Testis (tissue), 2 donors: ENCODE results near the gene ORC6.

Experiments
- POLR2A ChIP-seq: fragments of 450-650 bp; IDR thresholded peaks from one replicate; pipeline ENCODE4 v1.6.1; 2017; ENCODE audit warnings: antibody characterized with exemption, mild to moderate bottlenecking, moderate library complexity
- TF ChIP-seq, protein P1 (sequence below), 3 experiments: fragments of 450-650 bp in 2 of 3; fragments of 200-600 bp in 1 of 3; sonication (generic) in 1 of 3; IDR thresholded peaks; one replicate each; pipeline ENCODE4 v1.5.1; 2016 to 2019; ENCODE audit warnings: antibody characterized with exemption in 3 of 3, mild to moderate bottlenecking in 2 of 3, moderate library complexity in 1 of 3

DNA sequence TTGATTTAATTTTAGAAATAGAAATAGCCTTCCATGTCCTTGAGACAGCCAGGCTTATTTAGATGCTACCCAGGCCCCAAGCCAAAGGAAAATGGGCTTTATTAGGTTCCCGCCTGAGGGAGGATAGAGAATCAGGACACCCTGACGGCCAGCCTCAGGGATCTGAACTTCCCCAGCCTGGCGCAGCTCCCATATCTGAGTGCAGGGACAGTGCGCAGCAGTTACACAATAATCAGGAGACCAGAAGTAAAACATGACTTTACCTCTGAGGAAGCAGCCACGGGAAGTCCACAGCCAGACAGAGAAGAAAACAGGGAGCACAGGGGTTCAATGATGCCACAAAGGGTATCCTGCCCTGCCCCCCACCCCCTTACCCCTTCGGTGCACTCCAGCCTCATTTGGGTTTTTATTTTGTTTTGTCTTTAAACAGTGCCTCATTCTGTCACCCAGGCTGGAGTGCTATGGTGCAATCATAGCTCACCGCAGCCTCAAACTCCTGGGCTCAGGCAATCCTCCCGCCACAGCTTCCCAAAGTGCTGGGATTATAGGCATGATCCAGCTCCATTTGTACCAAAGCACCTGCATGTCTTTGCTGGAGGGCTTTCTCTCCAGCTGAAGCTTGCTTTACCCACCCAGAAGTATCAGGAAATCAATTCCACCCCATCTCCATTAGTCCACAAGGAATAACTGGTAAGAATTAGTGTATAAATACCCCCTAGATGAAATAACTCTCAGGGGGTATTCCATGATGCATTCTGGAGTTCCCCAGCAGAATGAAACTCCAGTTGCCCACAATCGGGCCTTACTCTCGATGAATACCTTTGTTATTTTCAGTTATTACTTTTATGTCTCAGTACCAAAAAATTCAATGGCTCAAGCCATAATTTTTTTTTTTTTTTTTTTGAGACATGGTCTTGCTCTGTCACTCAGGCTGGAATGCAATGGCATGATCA lies 21.9 kb downstream of the ORC6 start:
- TF ChIP-seq, protein P1, sequence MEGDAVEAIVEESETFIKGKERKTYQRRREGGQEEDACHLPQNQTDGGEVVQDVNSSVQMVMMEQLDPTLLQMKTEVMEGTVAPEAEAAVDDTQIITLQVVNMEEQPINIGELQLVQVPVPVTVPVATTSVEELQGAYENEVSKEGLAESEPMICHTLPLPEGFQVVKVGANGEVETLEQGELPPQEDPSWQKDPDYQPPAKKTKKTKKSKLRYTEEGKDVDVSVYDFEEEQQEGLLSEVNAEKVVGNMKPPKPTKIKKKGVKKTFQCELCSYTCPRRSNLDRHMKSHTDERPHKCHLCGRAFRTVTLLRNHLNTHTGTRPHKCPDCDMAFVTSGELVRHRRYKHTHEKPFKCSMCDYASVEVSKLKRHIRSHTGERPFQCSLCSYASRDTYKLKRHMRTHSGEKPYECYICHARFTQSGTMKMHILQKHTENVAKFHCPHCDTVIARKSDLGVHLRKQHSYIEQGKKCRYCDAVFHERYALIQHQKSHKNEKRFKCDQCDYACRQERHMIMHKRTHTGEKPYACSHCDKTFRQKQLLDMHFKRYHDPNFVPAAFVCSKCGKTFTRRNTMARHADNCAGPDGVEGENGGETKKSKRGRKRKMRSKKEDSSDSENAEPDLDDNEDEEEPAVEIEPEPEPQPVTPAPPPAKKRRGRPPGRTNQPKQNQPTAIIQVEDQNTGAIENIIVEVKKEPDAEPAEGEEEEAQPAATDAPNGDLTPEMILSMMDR (IDR thresholded peaks at IDR 0.05), result no peak
- no peak for TF ChIP-seq POLR2A
